A673 (cell line): Measurements from ENCODE around the gene MYRF. TPM values are rescaled to one million over a fixed set of nuclear protein-coding genes. Genes with fewer than 3 reads are reported as not detected.
A peak's percentile ranks its signal among the peaks of the same experiment; 100 is the strongest.

Source experiments
- BruUV-seq: library from RNA; stranded (reverse); fragments of 400-500 nt; replicated peaks from 2 replicates; lab custom pipeline; 2021; lab: Mats Ljungman, UMichigan
- CTCF ChIA-PET: fragments of 300-600 bp; sonication (Branson Sonifier 250); formaldehyde crosslinking; loops from one replicate; lab custom pipeline; 2022; ENCODE audit warnings: antibody characterized with exemption; lab: Charles Lee
- POLR2A ChIA-PET: fragments of 300-600 bp; sonication (Branson Sonifier 250); formaldehyde crosslinking; loops from one replicate; lab custom pipeline; 2022; ENCODE audit warnings: antibody characterized with exemption; ENCODE audit not compliant: low non-redundant PET; lab: Charles Lee
- DNase-seq: peaks from one replicate; pipeline ENCODE4 v3.0.0-alpha.2; 2015; ENCODE audit warnings: low spot score
- H3K27ac ChIP-seq: fragments of 200-600 bp; sonication (generic); 2 replicates; pipeline ENCODE4 v1.5.1; 2016; ENCODE audit warnings: mixed run types, low read depth, mild to moderate bottlenecking, mixed read lengths, antibody characterized with exemption, low read length; ENCODE audit not compliant: poor library complexity, severe bottlenecking
- H3K27me3 ChIP-seq: fragments of 200-600 bp; sonication (generic); replicated peaks from 2 replicates; pipeline ENCODE4 v1.6.1; 2017; ENCODE audit warnings: mixed run types, low read depth, mild to moderate bottlenecking, mixed read lengths, antibody characterized with exemption, low read length; ENCODE audit not compliant: insufficient read depth, poor library complexity
- H3K36me3 ChIP-seq: fragments of 200-600 bp; sonication (generic); 2 replicates; pipeline ENCODE4 v1.6.1; 2016; ENCODE audit warnings: mixed run types, mild to moderate bottlenecking, mixed read lengths, antibody characterized with exemption, low read length; ENCODE audit not compliant: insufficient read depth, poor library complexity, severe bottlenecking
- H3K4me1 ChIP-seq: fragments of 200-600 bp; sonication (generic); 2 replicates; pipeline ENCODE4 v1.6.1; 2017; ENCODE audit warnings: mixed run types, mild to moderate bottlenecking, mixed read lengths, antibody characterized with exemption, low read length; ENCODE audit not compliant: insufficient read depth, poor library complexity, severe bottlenecking
- H3K4me3 ChIP-seq: fragments of 200-600 bp; sonication (generic); 2 replicates; pipeline ENCODE4 v1.5.1; 2016; ENCODE audit warnings: low read depth, mixed run types, mild to moderate bottlenecking, mixed read lengths, low read length; ENCODE audit not compliant: poor library complexity, severe bottlenecking
- H3K9me3 ChIP-seq: fragments of 200-600 bp; sonication (generic); 2 replicates; pipeline ENCODE4 v1.6.1; 2016; ENCODE audit warnings: mixed run types, low read depth, mild to moderate bottlenecking, mixed read lengths, antibody characterized with exemption, low read length; ENCODE audit not compliant: poor library complexity, severe bottlenecking
- CTCF ChIP-seq: fragments of 300-800, 200-600 bp; sonication (generic); conservative IDR thresholded peaks from 2 replicates; pipeline ENCODE4 v1.5.1; 2017; ENCODE audit warnings: low read depth, mild to moderate bottlenecking, antibody characterized with exemption, low read length, moderate library complexity, mixed read lengths
- EZH2 ChIP-seq: fragments of 200-600 bp; sonication (generic); IDR thresholded peaks from 2 replicates; pipeline ENCODE4 v1.6.1; 2017; ENCODE audit warnings: borderline replicate concordance, low read depth, mild to moderate bottlenecking, mixed read lengths, antibody characterized with exemption, low read length; ENCODE audit not compliant: poor library complexity, severe bottlenecking
- intact Hi-C: fragments of 100-400 bp; cut with micrococcal nuclease; formaldehyde crosslinking; loops from one replicate; pipeline ENCODE4 v1.10.0; 2022; ENCODE audit not compliant: unreplicated experiment
- total RNA-seq: library from RNA; stranded (reverse); gene quantifications from 2 replicates; pipeline ENCODE4 v1.2.3, GENCODE V29; 2021

The MYRF gene
- total RNA-seq, 1 experiment from 2014 or later, result 11.2 TPM

- no TSS peak for BruUV-seq
- H3K27me3 ChIP-seq, result no peaks in the 10 kb centered on the region
- intact Hi-C loops, result no loop called here
- ChIA-PET POLR2A (no interaction called here), CTCF (no interaction called here)
- peak overlapping the region; percentile 22 for H3K27ac ChIP-seq
- TF ChIP-seq CTCF (no peak), EZH2 (no peak)
- H3K4me3 ChIP-seq, result no peak overlapping the region
- no peaks in the 10 kb centered on the region for H3K36me3 ChIP-seq
- H3K4me1 ChIP-seq, result peaks cover 29% of the 10 kb centered on the region
- DNase-seq, result no peak
- no peaks in the 10 kb centered on the region for H3K9me3 ChIP-seq
Measured at GRCh38 chr11:61757213-61757862, 4.9 kb downstream of the MYRF start.

GRCh38 chr11:61760946-61761345, 8.5 kb downstream of the MYRF start:
- H3K27me3 ChIP-seq, result no peaks in the 10 kb centered on the region
- no peak for DNase-seq
- TF ChIP-seq EZH2 (no peak), CTCF (no peak)
- H3K4me1 ChIP-seq, result peaks cover 33% of the 10 kb centered on the region
- no peak overlapping the region for H3K27ac ChIP-seq
- no peak overlapping the region for H3K4me3 ChIP-seq
- no peaks in the 10 kb centered on the region for H3K9me3 ChIP-seq
- no TSS peak for BruUV-seq
- H3K36me3 ChIP-seq, result no peaks in the 10 kb centered on the region
- CTCF ChIA-PET, result interaction anchor here (0.9 kb wide), 1 partner anchor 16 kb away, joined by 5 read pairs; no protein-coding TSS in a partner anchor
- POLR2A ChIA-PET, result no interaction called here
- intact Hi-C loops, result no loop called here

- ChIA-PET POLR2A (no interaction called here), CTCF (interaction anchor here (0.9 kb wide), 1 partner anchor 15 kb away, joined by 5 read pairs; no protein-coding TSS in a partner anchor)
- intact Hi-C loops, result no loop called here
- Histone ChIP-seq H3K4me1 (peaks cover 26% of the 10 kb centered on the region), H3K27ac (no peak overlapping the region), H3K27me3 (no peaks in the 10 kb centered on the region), H3K36me3 (no peaks in the 10 kb centered on the region), H3K9me3 (no peaks in the 10 kb centered on the region), H3K4me3 (no peak overlapping the region)
- DNase-seq, result no peak
- BruUV-seq, result no TSS peak
- TF ChIP-seq CTCF, result no peak
- TF ChIP-seq EZH2, result no peak
Measured at GRCh38 chr11:61761440-61762222, 9.2 kb downstream of the MYRF start.
